Astrocyte (in vitro differentiated cells and primary cell): Measurements from ENCODE around the gene ACTA2. TPM values are rescaled to one million over a fixed set of nuclear protein-coding genes. Genes with fewer than 3 reads are reported as not detected.

Experiments
- DNase-seq: peaks from one replicate; pipeline ENCODE4 v3.0.0-alpha.2; 2010; ENCODE audit warnings: low read depth
- FAIRE-seq: peaks from 2 replicates; lab custom pipeline; 2011; peaks lifted over from hg19 to GRCh38; lab: Jason Lieb, UNC
- H2AFZ ChIP-seq: 2 replicates; pipeline ENCODE4 v1.6.0; 2012; ENCODE audit warnings: low read depth, low read length, inconsistent platforms
- H3K27ac ChIP-seq: 2 replicates; pipeline ENCODE4 v1.5.1; 2011; ENCODE audit warnings: low read depth, low read length, inconsistent platforms
- H3K27me3 ChIP-seq: 2 replicates; pipeline ENCODE4 v1.6.0; 2011; ENCODE audit warnings: low read length, inconsistent platforms; ENCODE audit not compliant: insufficient read depth
- H3K36me3 ChIP-seq: 2 replicates; pipeline ENCODE4 v1.5.1; 2011; ENCODE audit warnings: low read length, inconsistent platforms; ENCODE audit not compliant: insufficient read depth
- H3K4me1 ChIP-seq: 2 replicates; pipeline ENCODE4 v1.5.1; 2011; ENCODE audit warnings: low read length, inconsistent platforms; ENCODE audit not compliant: insufficient read depth
- H3K4me2 ChIP-seq: 2 replicates; pipeline ENCODE4 v1.6.0; 2012; ENCODE audit warnings: low read length, inconsistent platforms
- H3K4me3 ChIP-seq: 2 replicates; pipeline ENCODE4 v1.5.1; 2011; ENCODE audit warnings: low read depth, mild to moderate bottlenecking, low read length, inconsistent platforms; ENCODE audit not compliant: insufficient read depth
- H3K79me2 ChIP-seq: 2 replicates; pipeline ENCODE4 v1.6.0; 2012; ENCODE audit warnings: mild to moderate bottlenecking, low read length, inconsistent platforms; ENCODE audit not compliant: insufficient read depth
- H3K9ac ChIP-seq: 2 replicates; pipeline ENCODE4 v1.6.0; 2012; ENCODE audit warnings: mild to moderate bottlenecking, low read length, inconsistent platforms
- H3K9me3 ChIP-seq: 2 replicates; pipeline ENCODE4 v1.5.1; 2012; ENCODE audit warnings: low read depth, mild to moderate bottlenecking, low read length, inconsistent platforms; ENCODE audit not compliant: insufficient read depth
- H4K20me1 ChIP-seq: 2 replicates; pipeline ENCODE4 v1.6.0; 2012; ENCODE audit warnings: low read length, inconsistent platforms; ENCODE audit not compliant: insufficient read depth
- H3K27ac Mint-ChIP-seq: one replicate; pipeline ENCODE4 v1.8.0; 2021; ENCODE audit warnings: mild to moderate bottlenecking, mixed read lengths; ENCODE audit not compliant: unreplicated experiment
- H3K27me3 Mint-ChIP-seq: one replicate; pipeline ENCODE4 v1.8.0; 2021; ENCODE audit warnings: low read depth, mixed read lengths; ENCODE audit not compliant: unreplicated experiment
- H3K36me3 Mint-ChIP-seq: one replicate; pipeline ENCODE4 v1.8.0; 2021; ENCODE audit warnings: low read depth, mixed read lengths; ENCODE audit not compliant: unreplicated experiment
- H3K4me1 Mint-ChIP-seq: one replicate; pipeline ENCODE4 v1.8.0; 2021; ENCODE audit warnings: low read depth, mixed read lengths; ENCODE audit not compliant: unreplicated experiment
- H3K4me3 Mint-ChIP-seq: one replicate; pipeline ENCODE4 v1.8.0; 2021; ENCODE audit warnings: mild to moderate bottlenecking, moderate library complexity, mixed read lengths; ENCODE audit not compliant: unreplicated experiment
- H3K9me3 Mint-ChIP-seq: one replicate; pipeline ENCODE4 v1.8.0; 2021; ENCODE audit warnings: mild to moderate bottlenecking, mixed read lengths; ENCODE audit not compliant: unreplicated experiment
- CTCF ChIP-seq: IDR thresholded peaks from 2 replicates; pipeline ENCODE4 v1.5.1; 2011; ENCODE audit warnings: low read depth, mild to moderate bottlenecking, inconsistent platforms, low read length, moderate library complexity; ENCODE audit not compliant: insufficient read depth
- EZH2 ChIP-seq: IDR thresholded peaks from 2 replicates; pipeline ENCODE4 v1.6.1; 2012; ENCODE audit warnings: mild to moderate bottlenecking, low read length, inconsistent platforms; ENCODE audit not compliant: insufficient read depth
- total RNA-seq: library from RNA; stranded (reverse); gene quantifications from 2 replicates; pipeline ENCODE4 v1.2.1, GENCODE V29; 2021

The ACTA2 gene
- total RNA-seq, 1 donor from 2014 or later, result 345 TPM

- no peak overlapping the region for H3K9ac ChIP-seq
Measured at GRCh38 chr10:88920986-88921593, 31.5 kb downstream of the ACTA2 start.

GRCh38 chr10:88920198-88920597 lies 32.4 kb downstream of the ACTA2 start:
- H3K9ac ChIP-seq, result no peak overlapping the region
- H3K27ac Mint-ChIP-seq, result no peak overlapping the region
- TF ChIP-seq CTCF (no peak), EZH2 (no peak)
- H4K20me1 ChIP-seq, result no peaks in the 10 kb centered on the region
- DNase-seq, result no peak
- H3K36me3 ChIP-seq, result no peaks in the 10 kb centered on the region
- no peak for FAIRE-seq
- H3K27me3 Mint-ChIP-seq, result no peaks in the 10 kb centered on the region
- no peak overlapping the region for H2AFZ ChIP-seq
- no peaks in the 10 kb centered on the region for H3K4me1 ChIP-seq
- H3K27me3 ChIP-seq, result no peaks in the 10 kb centered on the region
- H3K27ac ChIP-seq, result no peak overlapping the region
- H3K9me3 ChIP-seq, result no peaks in the 10 kb centered on the region
- no peak overlapping the region for H3K4me3 ChIP-seq
- no peaks in the 10 kb centered on the region for H3K36me3 Mint-ChIP-seq
- H3K79me2 ChIP-seq, result no peaks in the 10 kb centered on the region
- H3K9me3 Mint-ChIP-seq, result no peaks in the 10 kb centered on the region
- H3K4me1 Mint-ChIP-seq, result peaks cover 2% of the 10 kb centered on the region
- no peak overlapping the region for H3K4me2 ChIP-seq
- no peak overlapping the region for H3K4me3 Mint-ChIP-seq

More at GRCh38 chr10:88920986-88921593, 31.5 kb downstream of the ACTA2 start:
- peaks cover 2% of the 10 kb centered on the region for H3K4me1 Mint-ChIP-seq
- H3K4me2 ChIP-seq, result no peak overlapping the region
- peaks cover 2% of the 10 kb centered on the region for H3K9me3 Mint-ChIP-seq
- H3K4me3 Mint-ChIP-seq, result no peak overlapping the region
- H3K27me3 ChIP-seq, result no peaks in the 10 kb centered on the region
- DNase-seq (peak; percentile 49), FAIRE-seq (no peak)
- H3K36me3 ChIP-seq, result no peaks in the 10 kb centered on the region
- no peaks in the 10 kb centered on the region for H3K9me3 ChIP-seq
- H2AFZ ChIP-seq, result no peak overlapping the region
- H3K4me1 ChIP-seq, result no peaks in the 10 kb centered on the region
- H3K36me3 Mint-ChIP-seq, result no peaks in the 10 kb centered on the region
- H4K20me1 ChIP-seq, result no peaks in the 10 kb centered on the region
- no peak overlapping the region for H3K27ac ChIP-seq
- no peak overlapping the region for H3K4me3 ChIP-seq
- no peaks in the 10 kb centered on the region for H3K79me2 ChIP-seq
- no peaks in the 10 kb centered on the region for H3K27me3 Mint-ChIP-seq
- H3K27ac Mint-ChIP-seq, result no peak overlapping the region
- no peak for TF ChIP-seq CTCF
- TF ChIP-seq EZH2, result no peak

- FAIRE-seq, result no peak
- H4K20me1 ChIP-seq, result no peaks in the 10 kb centered on the region
- Mint-ChIP-seq H3K27me3 (no peaks in the 10 kb centered on the region), H3K36me3 (no peaks in the 10 kb centered on the region), H3K9me3 (no peaks in the 10 kb centered on the region), H3K4me3 (no peak overlapping the region), H3K27ac (no peak overlapping the region), H3K4me1 (peaks cover 2% of the 10 kb centered on the region)
- H3K79me2 ChIP-seq, result no peaks in the 10 kb centered on the region
- H3K27ac ChIP-seq, result no peak overlapping the region
- no peaks in the 10 kb centered on the region for H3K27me3 ChIP-seq
- no peak overlapping the region for H3K4me2 ChIP-seq
- no peaks in the 10 kb centered on the region for H3K9me3 ChIP-seq
- TF ChIP-seq EZH2 (no peak), CTCF (no peak)
- no peaks in the 10 kb centered on the region for H3K36me3 ChIP-seq
- no peak overlapping the region for H2AFZ ChIP-seq
- H3K9ac ChIP-seq, result no peak overlapping the region
- no peak overlapping the region for H3K4me3 ChIP-seq
- H3K4me1 ChIP-seq, result no peaks in the 10 kb centered on the region
- no peak for DNase-seq
Measured at GRCh38 chr10:88919041-88919440, 33.5 kb downstream of the ACTA2 start.
